KMS-11 (cell line): Measurements from ENCODE around the gene PPIF.

Experiments
- H2AFZ ChIP-seq: fragments of 200-600 bp; sonication (generic); 2 replicates; pipeline ENCODE4 v1.6.1; 2016; ENCODE audit warnings: antibody characterized with exemption, mixed run types, low read depth
- H3K27ac ChIP-seq: fragments of 200-600 bp; sonication (generic); 2 replicates; pipeline ENCODE4 v1.6.1; 2016; ENCODE audit warnings: mild to moderate bottlenecking, mixed run types
- H3K27me3 ChIP-seq: fragments of 200-600 bp; sonication (generic); 2 replicates; pipeline ENCODE4 v1.6.1; 2017; ENCODE audit warnings: mild to moderate bottlenecking, low read depth, mixed run types, moderate library complexity; ENCODE audit not compliant: insufficient read depth
- H3K36me3 ChIP-seq: fragments of 200-600 bp; sonication (generic); 2 replicates; pipeline ENCODE4 v1.6.1; 2017; ENCODE audit warnings: mild to moderate bottlenecking, mixed run types; ENCODE audit not compliant: insufficient read depth
- H3K4me1 ChIP-seq: fragments of 200-600 bp; sonication (generic); 2 replicates; pipeline ENCODE4 v1.6.1; 2016; ENCODE audit warnings: mild to moderate bottlenecking, low read depth, mixed run types; ENCODE audit not compliant: poor library complexity, severe bottlenecking
- H3K4me2 ChIP-seq: fragments of 200-600 bp; sonication (generic); 2 replicates; pipeline ENCODE4 v1.7.0; 2016; ENCODE audit warnings: mild to moderate bottlenecking, mixed run types
- H3K4me3 ChIP-seq: fragments of 200-600 bp; sonication (generic); IDR thresholded peaks from 2 replicates; pipeline ENCODE4 v1.6.1; 2017; ENCODE audit warnings: low read depth, low read length, mixed read lengths; ENCODE audit not compliant: insufficient read depth
- H3K79me2 ChIP-seq: fragments of 200-600 bp; sonication (generic); 2 replicates; pipeline ENCODE4 v1.6.1; 2016; ENCODE audit warnings: low read depth, mixed run types; ENCODE audit not compliant: insufficient read depth
- H3K9ac ChIP-seq: fragments of 200-600 bp; sonication (generic); 2 replicates; pipeline ENCODE4 v1.6.1; 2016; ENCODE audit warnings: mild to moderate bottlenecking, mixed run types
- H4K20me1 ChIP-seq: fragments of 200-600 bp; sonication (generic); 2 replicates; pipeline ENCODE4 v1.6.1; 2016; ENCODE audit warnings: mild to moderate bottlenecking, mixed run types; ENCODE audit not compliant: insufficient read depth
- CTCF ChIP-seq: fragments of 200-600 bp; sonication (generic); conservative IDR thresholded peaks from 2 replicates; pipeline ENCODE4 v1.6.1; 2017; ENCODE audit warnings: low read depth, mild to moderate bottlenecking, antibody characterized with exemption, low read length, moderate library complexity, mixed read lengths

The PPIF gene

DNA sequence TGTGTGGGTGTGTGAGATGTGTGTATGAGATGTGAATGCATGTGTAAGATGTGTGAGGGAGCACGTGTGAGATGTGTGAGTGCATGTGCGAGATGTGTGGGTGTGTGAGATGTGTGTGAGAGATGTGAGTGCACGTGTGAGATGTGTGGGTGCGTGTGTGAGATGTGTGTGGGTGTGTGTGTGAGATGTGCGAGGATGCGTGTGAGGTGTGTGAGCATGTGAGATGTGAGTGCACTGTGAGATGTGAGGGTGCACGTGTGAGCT, 31.0 kb downstream of the PPIF start:
- Histone ChIP-seq H3K4me1 (peaks cover 7% of the 10 kb centered on the region), H3K9ac (no peak overlapping the region), H3K4me3 (no peak overlapping the region)

GRCh38 chr10:79378647-79379511, 31.6 kb downstream of the PPIF start:
- no peaks in the 10 kb centered on the region for H3K79me2 ChIP-seq
- H4K20me1 ChIP-seq = no peaks in the 10 kb centered on the region
- peaks cover 7% of the 10 kb centered on the region for H3K4me1 ChIP-seq
- no peak overlapping the region for H3K4me3 ChIP-seq
- H3K27ac ChIP-seq = no peak overlapping the region
- no peaks in the 10 kb centered on the region for H3K36me3 ChIP-seq
- H3K4me2 ChIP-seq = no peak overlapping the region
- no peak overlapping the region for H2AFZ ChIP-seq
- no peaks in the 10 kb centered on the region for H3K27me3 ChIP-seq
- no peak overlapping the region for H3K9ac ChIP-seq
- TF ChIP-seq CTCF = no peak

More for the DNA sequence above, 31.0 kb downstream of the PPIF start:
- Histone ChIP-seq H2AFZ (no peak overlapping the region), H3K4me2 (no peak overlapping the region), H4K20me1 (no peaks in the 10 kb centered on the region), H3K36me3 (no peaks in the 10 kb centered on the region), H3K27ac (no peak overlapping the region), H3K79me2 (no peaks in the 10 kb centered on the region), H3K27me3 (no peaks in the 10 kb centered on the region)
- TF ChIP-seq CTCF = no peak

DNA sequence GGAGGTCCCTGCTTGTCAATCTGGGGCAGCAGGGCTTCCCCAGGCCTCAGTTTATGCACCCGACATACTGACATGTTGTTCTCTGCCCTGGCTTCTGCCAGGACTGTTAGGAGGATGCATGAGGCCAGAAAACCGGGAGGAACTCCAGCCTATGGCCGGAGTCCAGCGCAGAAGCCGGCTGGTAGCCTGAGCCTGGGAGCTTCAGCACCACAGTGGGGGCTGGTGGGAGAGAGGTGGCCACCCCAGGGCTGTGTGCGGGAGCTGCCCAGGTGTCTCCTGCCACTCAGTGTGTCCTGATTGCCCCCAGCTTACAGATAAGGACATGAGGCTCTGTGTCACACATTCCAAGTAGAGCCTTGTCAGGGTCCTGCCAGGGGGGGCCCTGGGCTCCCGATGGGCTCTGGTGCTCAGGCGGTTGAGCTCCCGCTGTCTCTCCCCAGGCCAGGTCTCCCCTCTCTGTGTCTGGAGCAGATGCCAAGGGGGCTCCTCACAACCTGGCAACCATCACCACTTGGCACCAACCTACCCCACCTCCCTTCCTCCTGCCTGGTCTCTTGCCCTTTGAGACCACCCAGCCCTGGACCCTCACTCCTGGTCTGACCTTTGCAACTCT, 32.3 kb downstream of the PPIF start:
- Histone ChIP-seq H3K27ac (no peak overlapping the region), H3K27me3 (no peaks in the 10 kb centered on the region), H3K9ac (no peak overlapping the region), H3K36me3 (no peaks in the 10 kb centered on the region), H3K4me2 (no peak overlapping the region), H3K4me3 (no peak overlapping the region), H2AFZ (no peak overlapping the region), H3K79me2 (no peaks in the 10 kb centered on the region), H3K4me1 (peaks cover 3% of the 10 kb centered on the region), H4K20me1 (no peaks in the 10 kb centered on the region)
- no peak for TF ChIP-seq CTCF

GRCh38 chr10:79380125-79380945, 33.1 kb downstream of the PPIF start:
- Histone ChIP-seq H3K9ac (no peak overlapping the region), H3K27ac (no peak overlapping the region), H3K4me2 (no peak overlapping the region), H3K4me1 (no peaks in the 10 kb centered on the region), H3K79me2 (no peaks in the 10 kb centered on the region), H2AFZ (no peak overlapping the region), H3K4me3 (no peak overlapping the region), H3K36me3 (no peaks in the 10 kb centered on the region), H3K27me3 (no peaks in the 10 kb centered on the region), H4K20me1 (no peaks in the 10 kb centered on the region)
- TF ChIP-seq CTCF = no peak
